ENCODE measurements around the gene PPP1R3F.
A peak's percentile ranks its signal among the peaks of the same experiment; 100 is the strongest.
"Not testable (repeated sequence)": the region's sequence is repeated elsewhere in the genome, so short reads cannot be mapped to it uniquely, and the experiment has no call there.

Gene PPP1R3F

GRCh38 chrX:49269010-49269766, 405 bp upstream of the PPP1R3F start:
- intact Hi-C loops (cut with DNase I) = loop anchor here (2.0 kb wide), 1 partner anchor 76 kb away; no protein-coding TSS in a partner anchor

DNA sequence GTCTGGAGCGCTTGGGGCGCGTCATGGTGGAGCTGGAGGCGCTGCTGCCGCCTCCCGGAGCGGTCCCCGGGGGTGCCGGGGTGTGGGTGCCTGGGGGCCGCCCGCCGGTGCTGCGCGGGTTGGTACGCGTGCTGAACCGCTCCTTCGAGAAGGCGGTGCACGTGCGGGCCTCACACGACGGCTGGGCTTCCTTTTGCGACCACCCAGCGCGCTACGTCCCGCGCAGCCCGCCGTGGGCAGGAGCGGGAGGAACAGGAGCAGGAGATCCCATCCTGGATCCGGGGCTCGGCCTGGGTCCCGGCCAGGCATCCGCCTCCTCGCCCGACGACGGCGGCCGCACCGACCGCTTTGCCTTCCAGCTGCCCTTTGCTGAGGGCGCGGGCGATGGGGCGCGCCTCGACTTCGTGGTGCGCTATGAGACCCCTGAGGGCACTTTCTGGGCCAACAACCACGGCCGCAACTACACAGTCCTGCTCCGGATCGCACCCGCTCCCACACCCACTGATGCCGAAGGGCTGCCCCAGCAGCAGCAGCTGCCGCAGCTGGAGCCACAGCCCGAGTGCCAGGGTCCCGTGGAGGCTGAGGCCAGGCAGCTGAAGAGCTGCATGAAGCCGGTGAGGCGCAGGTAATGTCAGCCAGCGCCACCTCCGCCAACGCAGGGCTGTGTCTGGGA, 792 bp downstream of the PPP1R3F start:
- DNase-seq = peak in 2 of 10 donors; percentile 74 to 86
- intact Hi-C loops (cut with DNase I) = no loop called here

More at GRCh38 chrX:49269010-49269766, 405 bp upstream of the PPP1R3F start:
- peak; percentile 92 to 99 (median 94) for DNase-seq

DNA sequence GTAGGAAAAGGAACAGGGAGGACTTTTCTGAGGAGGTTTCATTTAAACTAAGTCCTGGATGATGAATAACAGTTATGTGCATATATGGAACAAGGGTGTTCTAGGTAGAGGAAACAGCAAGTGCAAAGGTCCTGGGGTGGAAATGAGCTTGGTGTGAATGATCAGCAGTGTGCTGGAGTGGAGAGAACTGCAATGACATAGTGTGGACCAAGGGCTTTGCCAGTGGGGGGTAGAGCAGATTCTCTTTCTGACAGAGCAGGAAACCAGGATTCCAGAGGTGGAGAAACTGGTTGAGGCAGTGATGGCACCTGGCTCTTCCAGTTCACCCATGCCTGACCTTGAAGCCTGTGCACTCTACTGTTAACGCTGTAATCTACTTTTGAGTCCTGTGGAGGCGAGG, 1.7 kb downstream of the PPP1R3F start:
- intact Hi-C loops (cut with DNase I) = no loop called here

DNA sequence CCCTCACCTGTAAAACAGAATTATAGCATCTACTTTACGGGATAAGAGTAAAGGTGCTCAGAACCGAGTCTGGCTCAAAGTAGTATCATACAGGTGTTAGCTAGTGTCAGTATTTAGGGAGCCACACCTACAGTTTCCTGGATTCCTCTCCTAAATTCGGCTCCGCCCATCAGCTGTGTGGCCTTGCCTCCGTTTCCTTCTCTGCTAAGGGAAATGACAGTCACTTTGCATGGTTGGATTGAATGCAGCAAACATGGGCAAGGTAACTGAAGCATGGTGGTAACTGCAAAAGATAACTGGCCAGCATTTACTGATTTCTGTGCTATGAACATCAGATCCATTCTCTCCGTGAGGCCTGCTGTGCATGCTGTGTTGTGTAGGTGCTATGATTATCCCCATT, 2.8 kb downstream of the PPP1R3F start:
- intact Hi-C loops (cut with DNase I) = no loop called here
- peak in 1 of 10 donors; percentile 9 for DNase-seq

More for the DNA sequence above, 1.7 kb downstream of the PPP1R3F start:
- no peak for DNase-seq

DNA sequence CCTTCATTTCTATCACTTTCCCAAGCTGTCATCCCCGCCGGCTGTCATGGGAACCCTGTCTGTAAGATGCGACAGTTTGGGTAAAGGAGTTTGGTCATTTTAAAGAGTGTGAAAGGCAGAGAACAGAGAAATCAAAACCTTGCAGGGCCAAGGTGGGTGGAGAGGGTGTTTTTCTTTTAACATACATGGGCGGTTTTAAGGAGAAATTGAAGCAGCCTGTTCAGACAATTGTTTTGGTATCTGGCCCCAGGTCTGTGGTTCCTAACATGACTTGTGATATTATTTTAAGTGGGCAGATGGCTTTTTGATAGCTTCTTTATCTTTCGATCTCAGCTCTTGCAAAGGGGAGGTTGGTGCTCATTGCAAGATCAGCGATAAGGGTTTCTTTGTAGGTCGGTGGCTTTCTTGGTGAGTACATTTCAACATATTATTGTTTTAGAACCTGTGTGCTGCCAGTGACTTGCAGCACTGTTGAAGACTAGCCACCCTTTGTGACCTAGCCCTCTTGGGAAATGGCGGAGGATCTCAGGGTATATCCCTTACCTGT, 3.7 kb downstream of the PPP1R3F start:
- peak in 1 of 10 donors; percentile 43 for DNase-seq
- intact Hi-C loops (cut with DNase I) = no loop called here

DNA sequence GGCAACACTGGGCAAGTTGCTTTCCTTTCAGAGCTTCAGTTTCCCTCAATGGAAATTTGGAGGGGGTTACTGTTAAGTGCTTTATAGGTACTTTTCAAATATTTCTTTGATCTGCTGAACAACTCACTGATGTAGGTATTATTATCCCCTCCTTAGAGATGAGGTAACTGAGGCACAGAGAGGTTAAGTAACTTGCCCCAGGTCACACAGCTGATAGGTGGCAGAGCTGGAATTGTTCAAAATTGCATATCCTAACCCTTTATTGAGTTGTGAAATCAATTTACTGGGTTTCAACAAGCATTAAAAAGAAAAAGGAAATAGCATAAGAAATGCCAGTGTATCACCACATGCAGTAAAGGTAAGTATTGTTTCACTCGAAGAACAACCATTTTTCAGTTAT, 6.6 kb downstream of the PPP1R3F start:
- no peak for DNase-seq
- intact Hi-C loops (cut with DNase I) = no loop called here

GRCh38 chrX:49276671-49277534, 7.3 kb downstream of the PPP1R3F start:
- intact Hi-C loops (cut with DNase I) = no loop called here
- peak in 3 of 10 donors; percentile 11 to 59 (median 39) for DNase-seq

DNA sequence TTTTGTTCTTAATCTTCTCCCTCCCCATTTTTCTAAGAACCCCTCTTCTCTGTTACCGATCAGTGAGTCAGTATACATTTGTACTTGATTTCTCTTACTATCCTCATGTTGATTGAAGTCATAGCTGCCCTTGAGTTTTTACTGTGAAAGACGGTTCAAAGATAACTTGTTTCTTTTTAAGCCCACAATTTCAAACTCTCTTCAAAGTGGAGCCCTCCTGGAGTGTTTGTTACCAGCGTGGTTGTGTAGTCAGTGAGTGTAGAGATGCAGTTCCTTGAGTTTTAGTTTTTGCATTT, 7.9 kb downstream of the PPP1R3F start:
- no peak for DNase-seq
- intact Hi-C loops (cut with DNase I) = no loop called here

DNA sequence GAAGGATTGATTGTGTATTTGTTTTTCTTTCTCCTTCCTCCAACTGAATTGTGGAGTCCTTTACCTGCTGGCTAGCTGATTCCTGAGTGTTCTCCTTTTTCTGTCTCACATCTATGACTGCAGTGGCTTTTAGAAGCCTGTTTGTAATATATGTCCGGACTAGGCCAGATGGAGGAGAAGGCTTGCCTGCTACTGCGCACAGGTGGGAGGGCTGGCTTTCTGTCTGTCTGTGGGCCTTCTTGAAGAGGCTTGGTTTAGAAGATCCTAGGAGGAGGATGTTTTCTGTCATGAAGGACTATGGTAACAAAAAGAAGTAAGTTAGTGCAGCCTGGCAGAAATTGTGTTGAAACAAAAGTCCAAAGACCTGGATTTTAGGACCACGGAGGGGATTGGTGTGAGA, 8.5 kb downstream of the PPP1R3F start:
- DNase-seq = peak in 1 of 10 donors; percentile 63
- intact Hi-C loops (cut with DNase I) = no loop called here

GRCh38 chrX:49282647-49283011, 13.0 kb downstream of the PPP1R3F start:
- intact Hi-C loops (cut with DNase I) = no loop called here
- DNase-seq = peak in 2 of 10 donors; percentile 14 to 78

- intact Hi-C loops (cut with DNase I) = no loop called here
- DNase-seq = no peak
Observed at GRCh38 chrX:49284212-49284611, 14.6 kb downstream of the PPP1R3F start.

- intact Hi-C loops (cut with DNase I) = no loop called here
- DNase-seq = peak in 1 of 10 donors; percentile 65
Observed at GRCh38 chrX:49286136-49286535, 16.5 kb downstream of the PPP1R3F start.

GRCh38 chrX:49286581-49286980, 17.0 kb downstream of the PPP1R3F start:
- DNase-seq = peak in 1 of 10 donors; percentile 70

GRCh38 chrX:49287665-49288064, 18.1 kb downstream of the PPP1R3F start:
- intact Hi-C loops (cut with DNase I) = no loop called here

More at GRCh38 chrX:49286581-49286980, 17.0 kb downstream of the PPP1R3F start:
- intact Hi-C loops (cut with DNase I) = no loop called here

GRCh38 chrX:49290215-49290614, 20.6 kb downstream of the PPP1R3F start:
- DNase-seq = peak in 1 of 10 donors; percentile 76
- intact Hi-C loops (cut with DNase I) = loop anchor here (10.0 kb wide), 2 partner anchors 465 to 545 kb away; no protein-coding TSS in a partner anchor

More at GRCh38 chrX:49287665-49288064, 18.1 kb downstream of the PPP1R3F start:
- DNase-seq = no peak

- intact Hi-C loops (cut with DNase I) = loop anchor here (10.0 kb wide), 2 partner anchors 463 to 543 kb away; no protein-coding TSS in a partner anchor
- DNase-seq = peak in 8 of 10 donors; percentile 37 to 90 (median 56)
Observed at GRCh38 chrX:49291615-49292337, 22.2 kb downstream of the PPP1R3F start.

DNA sequence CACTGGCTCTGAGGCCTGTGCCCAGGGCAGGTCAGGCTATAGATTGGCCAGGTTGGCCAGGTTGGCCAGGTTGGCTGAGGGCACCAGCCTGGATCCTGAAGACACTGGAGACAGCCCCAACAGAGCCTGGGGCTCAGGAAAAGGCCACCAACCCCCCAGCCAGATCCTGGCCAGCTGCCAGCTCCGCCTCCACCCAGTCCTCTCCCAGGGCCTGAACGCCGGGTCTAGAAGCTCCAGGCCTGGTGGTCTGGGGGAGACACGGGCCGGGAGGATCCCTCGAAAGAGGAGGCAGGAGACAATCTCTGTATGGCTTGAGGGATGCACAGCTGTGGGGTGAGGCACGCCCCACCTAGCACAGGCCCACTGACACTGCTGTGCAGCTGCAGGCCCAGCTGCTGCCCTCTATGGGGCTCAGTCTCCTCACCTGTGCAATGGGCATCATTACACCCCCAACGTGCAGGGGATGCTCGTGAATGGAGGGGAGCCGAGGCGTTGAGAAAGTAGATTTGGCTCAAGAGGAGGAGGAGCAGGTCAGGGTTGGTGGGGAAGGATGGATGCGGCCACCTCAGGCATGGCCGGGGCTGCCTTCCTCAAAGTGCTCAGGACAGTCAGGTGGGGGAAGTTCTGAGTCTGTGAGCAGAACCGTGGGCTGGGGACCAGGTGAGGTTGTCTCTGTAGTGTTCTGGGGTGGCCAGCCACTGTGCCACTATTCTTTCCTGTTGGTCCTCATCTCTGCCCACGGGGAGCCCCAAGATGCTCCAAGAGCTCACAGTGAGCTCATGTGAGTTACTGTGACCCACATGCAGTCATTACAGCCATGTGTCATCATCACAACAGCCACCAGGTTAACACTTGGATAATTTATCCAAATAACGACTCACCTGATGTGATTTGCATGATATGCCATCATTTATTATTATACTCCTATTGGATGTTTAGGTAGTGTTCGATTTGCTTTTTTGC, 23.1 kb downstream of the PPP1R3F start:
- intact Hi-C loops (cut with DNase I) = loop anchor here (10.0 kb wide), 2 partner anchors 462 to 542 kb away; no protein-coding TSS in a partner anchor
- DNase-seq = peak in 2 of 10 donors; percentile 55 to 56

DNA sequence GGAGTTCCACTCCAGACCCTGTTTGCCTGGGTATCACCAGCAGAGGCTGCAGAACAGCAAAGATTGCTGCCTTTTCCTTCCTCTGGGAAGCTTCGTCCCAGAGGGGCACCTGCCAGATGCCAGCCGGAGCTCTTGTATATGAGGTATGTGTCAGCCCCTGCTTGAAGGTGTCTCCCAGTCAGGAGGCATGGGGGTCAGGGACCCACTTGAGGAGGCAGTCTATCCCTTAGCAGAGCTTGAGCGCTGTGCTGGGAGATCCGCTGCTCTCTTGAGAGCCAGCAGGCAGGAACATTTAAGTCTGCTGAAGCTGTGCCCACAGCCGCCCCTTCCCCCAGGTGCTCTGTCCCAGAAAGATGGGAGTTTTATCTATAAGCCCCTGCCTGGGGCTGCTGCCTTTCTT, 29.7 kb downstream of the PPP1R3F start:
- intact Hi-C loops (cut with DNase I) = loop anchor here (10.0 kb wide), 2 partner anchors 456 to 536 kb away; no protein-coding TSS in a partner anchor
- not testable (repeated sequence) for DNase-seq
